ENCODE data around the gene THADA.

Gene THADA

DNA sequence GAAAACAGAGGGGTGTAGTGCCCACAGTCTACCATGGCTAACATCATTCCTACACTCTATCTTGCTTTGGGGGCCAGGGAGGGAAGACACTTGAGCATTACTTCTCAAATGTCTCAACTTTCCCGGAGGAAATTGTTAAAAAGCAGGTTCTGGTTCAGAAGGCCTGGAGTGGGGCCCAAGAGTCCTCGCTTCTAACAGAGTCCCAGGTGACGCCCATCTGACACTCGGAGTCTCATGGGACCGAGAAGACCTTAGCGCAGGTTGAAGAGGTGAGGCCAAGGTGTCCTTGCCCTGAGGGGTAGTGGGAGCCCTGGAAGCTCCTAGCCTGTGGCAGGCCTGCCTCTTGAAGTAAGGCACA is 409.5 kb downstream of the THADA start:
- DNase-seq (ENCODE audit: low read depth) = no peak

DNA sequence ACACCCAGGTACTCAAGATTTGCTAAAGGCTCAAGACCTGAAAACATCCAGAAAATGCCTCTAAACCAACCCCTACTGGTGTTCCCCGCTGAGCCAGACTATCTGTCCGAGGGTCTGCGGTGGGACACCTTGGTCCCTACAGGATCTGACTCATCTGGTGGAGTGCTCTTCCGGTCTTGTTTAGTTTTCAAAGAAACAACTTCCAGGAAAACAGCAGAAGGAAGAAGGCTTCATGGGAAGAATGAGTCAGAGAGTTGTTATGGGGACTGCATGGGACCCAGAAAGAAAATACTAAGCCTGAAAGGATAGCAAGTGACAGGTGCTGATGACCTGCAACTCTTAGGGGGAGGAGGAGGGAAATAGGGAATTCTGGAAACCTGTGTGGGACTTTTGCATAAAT is 410.7 kb downstream of the THADA start:
- DNase-seq (ENCODE audit: low read depth) = no peak

DNA sequence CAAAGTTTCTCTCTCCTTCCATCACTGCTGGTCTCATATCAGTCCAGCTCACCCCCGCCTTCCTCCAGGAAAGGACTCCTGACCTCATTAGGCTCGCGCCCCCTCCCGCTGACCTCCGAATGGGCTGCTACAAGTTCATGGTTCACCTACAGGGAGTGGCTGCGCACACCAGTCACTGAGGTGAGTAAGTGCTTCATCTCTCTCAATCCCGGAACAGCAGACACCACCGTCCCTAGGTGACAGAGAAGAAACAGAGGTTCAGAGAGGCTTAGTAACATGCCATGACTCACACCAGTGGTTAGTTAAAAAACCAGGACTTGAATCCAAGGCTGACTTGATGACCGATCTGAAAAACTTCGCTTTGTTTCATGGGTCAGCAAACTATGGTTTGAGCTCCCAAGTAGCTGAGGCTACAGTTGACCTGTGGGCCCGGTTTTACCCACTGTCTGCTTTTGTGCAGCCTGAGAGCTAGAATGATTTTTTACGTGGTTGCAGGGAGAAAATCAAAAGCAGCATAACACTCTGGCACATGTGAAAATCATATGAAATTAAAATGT is 411.4 kb downstream of the THADA start:
- no peak for DNase-seq (ENCODE audit: low read depth)

DNA sequence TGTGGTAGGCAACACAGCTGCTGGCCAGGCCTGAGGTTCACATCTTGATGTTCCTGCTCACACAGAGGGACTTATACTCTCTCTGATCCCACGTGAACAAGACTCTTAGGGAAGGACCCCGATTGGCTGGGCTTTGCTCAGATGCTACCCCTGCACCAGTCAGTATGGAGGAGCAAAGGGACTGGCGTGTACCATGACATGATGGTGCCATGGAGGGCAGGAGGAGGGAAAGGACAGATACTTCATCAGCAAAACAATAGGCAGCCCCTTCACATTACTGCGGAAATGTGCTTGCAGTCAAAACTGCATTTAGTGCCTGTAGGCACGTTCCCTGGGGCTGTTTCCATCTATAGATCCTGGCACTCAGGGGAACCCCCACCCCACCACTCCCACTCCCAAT is 412.1 kb downstream of the THADA start:
- no peak for DNase-seq (ENCODE audit: low read depth)

DNA sequence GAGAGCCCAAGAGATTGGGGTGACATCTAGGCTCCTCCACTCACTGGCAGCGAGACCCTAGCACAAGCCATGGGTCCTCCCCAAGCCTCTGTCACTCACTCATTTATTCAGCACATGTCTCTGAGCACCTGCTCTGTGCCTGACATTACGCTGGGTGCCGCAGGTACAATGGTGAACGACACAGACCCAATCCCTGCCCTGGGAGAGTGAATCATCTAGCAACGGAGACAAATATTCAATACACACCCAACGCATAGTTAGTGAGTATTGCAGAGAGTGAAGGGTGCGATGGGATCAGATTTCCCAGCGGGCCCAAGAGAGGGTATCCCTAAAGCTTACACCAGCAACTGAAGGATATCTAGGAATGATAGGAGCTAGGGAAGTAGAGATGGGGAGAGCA is 414.9 kb downstream of the THADA start:
- DNase-seq (ENCODE audit: low read depth) = no peak
